ENCODE results near the gene C14orf39. TPM values are rescaled to one million over a fixed set of nuclear protein-coding genes. Genes with fewer than 3 reads are reported as not detected.
"Not testable (repeated sequence)": the region's sequence is repeated elsewhere in the genome, so short reads cannot be mapped to it uniquely, and the experiment has no call there.

The C14orf39 gene
- total RNA-seq, 1 experiment from 2014 or later = 0.47 TPM

GRCh38 chr14:60455875-60456274 is 30.0 kb downstream of the C14orf39 start:
- POLR2A ChIA-PET (ENCODE audit: unreplicated experiment) = no interaction called here
- Histone ChIP-seq H3K4me3 (ENCODE audit: low read length) (no peak overlapping the region), H3K4me2 (ENCODE audit: low read length) (no peak overlapping the region), H3K9me3 (ENCODE audit: low read length) (no peaks in the 10 kb centered on the region), H3K9ac (ENCODE audit: low read length) (no peak overlapping the region), H3K27ac (ENCODE audit: low read length) (no peak overlapping the region), H3F3A (ENCODE audit: low read length, unreplicated experiment) (no peaks in the 10 kb centered on the region), H4K20me1 (ENCODE audit: low read length) (0 out of 2 replicates have a peak, but pooled peaks cover 4% of the 10 kb centered on the region), H3K79me2 (ENCODE audit: low read length) (no peaks in the 10 kb centered on the region), H2AFZ (ENCODE audit: low read length) (no peak overlapping the region), H3K27me3 (ENCODE audit: low read length) (peaks cover 66% of the 10 kb centered on the region), H3K4me1 (ENCODE audit: insufficient read depth, low read length) (no peaks in the 10 kb centered on the region), H3K9me2 (replicated peaks; ENCODE audit: low read length) (no peaks in the 10 kb centered on the region), H3K36me3 (ENCODE audit: low read depth, low read length) (no peaks in the 10 kb centered on the region)
- no peak for TF ChIP-seq EZH2 (IDR thresholded peaks at IDR 0.05; ENCODE audit: low read length, unreplicated experiment)
- TF ChIP-seq EZH2phosphoT487 (IDR thresholded peaks at IDR 0.05; ENCODE audit: borderline replicate concordance, low read length) = no peak
- TF ChIP-seq, protein P1, sequence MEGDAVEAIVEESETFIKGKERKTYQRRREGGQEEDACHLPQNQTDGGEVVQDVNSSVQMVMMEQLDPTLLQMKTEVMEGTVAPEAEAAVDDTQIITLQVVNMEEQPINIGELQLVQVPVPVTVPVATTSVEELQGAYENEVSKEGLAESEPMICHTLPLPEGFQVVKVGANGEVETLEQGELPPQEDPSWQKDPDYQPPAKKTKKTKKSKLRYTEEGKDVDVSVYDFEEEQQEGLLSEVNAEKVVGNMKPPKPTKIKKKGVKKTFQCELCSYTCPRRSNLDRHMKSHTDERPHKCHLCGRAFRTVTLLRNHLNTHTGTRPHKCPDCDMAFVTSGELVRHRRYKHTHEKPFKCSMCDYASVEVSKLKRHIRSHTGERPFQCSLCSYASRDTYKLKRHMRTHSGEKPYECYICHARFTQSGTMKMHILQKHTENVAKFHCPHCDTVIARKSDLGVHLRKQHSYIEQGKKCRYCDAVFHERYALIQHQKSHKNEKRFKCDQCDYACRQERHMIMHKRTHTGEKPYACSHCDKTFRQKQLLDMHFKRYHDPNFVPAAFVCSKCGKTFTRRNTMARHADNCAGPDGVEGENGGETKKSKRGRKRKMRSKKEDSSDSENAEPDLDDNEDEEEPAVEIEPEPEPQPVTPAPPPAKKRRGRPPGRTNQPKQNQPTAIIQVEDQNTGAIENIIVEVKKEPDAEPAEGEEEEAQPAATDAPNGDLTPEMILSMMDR (conservative IDR thresholded peaks at IDR 0.05; ENCODE audit: low read depth, low read length) = no peak
- no peak for DNase-seq
- no TSS peak for BruUV-seq (replicated peaks)
- CTCF ChIA-PET = no interaction called here
- intact Hi-C loops (cut with micrococcal nuclease) = no loop called here
- no peak for ATAC-seq

GRCh38 chr14:60430276-60430675 is 55.6 kb downstream of the C14orf39 start:
- ATAC-seq = no peak
- Histone ChIP-seq H3K4me3 (ENCODE audit: low read length) (no peak overlapping the region), H3K27me3 (ENCODE audit: low read length) (no peaks in the 10 kb centered on the region), H3K4me1 (ENCODE audit: insufficient read depth, low read length) (no peaks in the 10 kb centered on the region), H3K4me2 (ENCODE audit: low read length) (no peak overlapping the region), H3K79me2 (ENCODE audit: low read length) (no peaks in the 10 kb centered on the region), H4K20me1 (ENCODE audit: low read length) (no peaks in the 10 kb centered on the region), H2AFZ (ENCODE audit: low read length) (no peak overlapping the region), H3F3A (ENCODE audit: low read length, unreplicated experiment) (no peaks in the 10 kb centered on the region), H3K9me3 (ENCODE audit: low read length) (no peaks in the 10 kb centered on the region), H3K36me3 (ENCODE audit: low read depth, low read length) (no peaks in the 10 kb centered on the region), H3K9me2 (replicated peaks; ENCODE audit: low read length) (no peaks in the 10 kb centered on the region), H3K27ac (ENCODE audit: low read length) (no peak overlapping the region), H3K9ac (ENCODE audit: low read length) (no peak overlapping the region)
- intact Hi-C loops (cut with micrococcal nuclease) = no loop called here
- TF ChIP-seq, protein P1 (conservative IDR thresholded peaks at IDR 0.05; ENCODE audit: low read depth, low read length) = no peak
- TF ChIP-seq EZH2 (IDR thresholded peaks at IDR 0.05; ENCODE audit: low read length, unreplicated experiment) (no peak), EZH2phosphoT487 (IDR thresholded peaks at IDR 0.05; ENCODE audit: borderline replicate concordance, low read length) (no peak)
- ChIA-PET CTCF (no interaction called here), POLR2A (ENCODE audit: unreplicated experiment) (no interaction called here)
- no peak for DNase-seq
- no TSS peak for BruUV-seq (replicated peaks)

- Histone ChIP-seq H3F3A (ENCODE audit: low read length, unreplicated experiment) (no peaks in the 10 kb centered on the region), H3K4me1 (ENCODE audit: insufficient read depth, low read length) (peaks cover 4% of the 10 kb centered on the region), H3K79me2 (ENCODE audit: low read length) (no peaks in the 10 kb centered on the region), H3K9me2 (replicated peaks; ENCODE audit: low read length) (no peaks in the 10 kb centered on the region), H4K20me1 (ENCODE audit: low read length) (no peaks in the 10 kb centered on the region), H3K27ac (ENCODE audit: low read length) (no peak overlapping the region), H2AFZ (ENCODE audit: low read length) (no peak overlapping the region), H3K36me3 (ENCODE audit: low read depth, low read length) (no peaks in the 10 kb centered on the region), H3K27me3 (ENCODE audit: low read length) (no peaks in the 10 kb centered on the region), H3K4me3 (ENCODE audit: low read length) (no peak overlapping the region), H3K9me3 (ENCODE audit: low read length) (no peaks in the 10 kb centered on the region), H3K4me2 (ENCODE audit: low read length) (no peak overlapping the region), H3K9ac (ENCODE audit: low read length) (no peak overlapping the region)
- CTCF ChIA-PET = no interaction called here
- intact Hi-C loops (cut with micrococcal nuclease) = no loop called here
- TF ChIP-seq, protein P1 (conservative IDR thresholded peaks at IDR 0.05; ENCODE audit: low read depth, low read length) = no peak
- TF ChIP-seq EZH2phosphoT487 (IDR thresholded peaks at IDR 0.05; ENCODE audit: borderline replicate concordance, low read length) (no peak), EZH2 (IDR thresholded peaks at IDR 0.05; ENCODE audit: low read length, unreplicated experiment) (no peak)
- POLR2A ChIA-PET (ENCODE audit: unreplicated experiment) = no interaction called here
- BruUV-seq (replicated peaks) = no TSS peak
- ATAC-seq (no peak), DNase-seq (no peak)
Observed at GRCh38 chr14:60420050-60420449, 65.8 kb downstream of the C14orf39 start.

GRCh38 chr14:60397550-60397949 is 88.3 kb downstream of the C14orf39 start:
- H3K4me1 ChIP-seq (ENCODE audit: insufficient read depth, low read length); intact Hi-C loops (cut with micrococcal nuclease); H3K9ac ChIP-seq (ENCODE audit: low read length); H3K36me3 ChIP-seq (ENCODE audit: low read depth, low read length); POLR2A ChIA-PET (ENCODE audit: unreplicated experiment); H3K9me2 ChIP-seq (replicated peaks; ENCODE audit: low read length); H3F3A ChIP-seq (ENCODE audit: low read length, unreplicated experiment); H3K27ac ChIP-seq (ENCODE audit: low read length); H3K4me2 ChIP-seq (ENCODE audit: low read length); H4K20me1 ChIP-seq (ENCODE audit: low read length); BruUV-seq (replicated peaks); H2AFZ ChIP-seq (ENCODE audit: low read length); DNase-seq; H3K27me3 ChIP-seq (ENCODE audit: low read length); H3K4me3 ChIP-seq (ENCODE audit: low read length); H3K9me3 ChIP-seq (ENCODE audit: low read length); CTCF ChIA-PET; H3K79me2 ChIP-seq (ENCODE audit: low read length): not testable (repeated sequence)
- ATAC-seq = peak; percentile 31; the same call in 1 of the 2 replicates

Data from PC-3 (cell line).